Ishikawa (cell line): ENCODE results near the gene C6orf62.

ENCODE experiments used
- CEBPB ChIP-seq: IDR thresholded peaks from 2 replicates; pipeline ENCODE4 v1.6.1; 2012
- CREB1 ChIP-seq: IDR thresholded peaks from 2 replicates; pipeline ENCODE4 v1.6.1; 2012; ENCODE audit warnings: low read depth
- EGR1 ChIP-seq: IDR thresholded peaks from 2 replicates; pipeline ENCODE4 v1.6.1; 2012
- EP300 ChIP-seq: IDR thresholded peaks from 2 replicates; pipeline ENCODE4 v1.6.1; 2012; ENCODE audit warnings: borderline replicate concordance
- FOXM1 ChIP-seq: IDR thresholded peaks from 2 replicates; pipeline ENCODE4 v1.6.1; 2012; ENCODE audit warnings: low read depth, borderline replicate concordance
- NFIC ChIP-seq: IDR thresholded peaks from 2 replicates; pipeline ENCODE4 v1.6.1; 2012
- RAD21 ChIP-seq: IDR thresholded peaks from 2 replicates; pipeline ENCODE4 v1.6.1; 2012; ENCODE audit warnings: low read depth
- TAF1 ChIP-seq: IDR thresholded peaks from 2 replicates; pipeline ENCODE4 v1.6.1; 2012; ENCODE audit warnings: low read depth, mild to moderate bottlenecking
- TCF12 ChIP-seq: IDR thresholded peaks from 2 replicates; pipeline ENCODE4 v1.6.1; 2012; ENCODE audit warnings: low read depth
- TEAD4 ChIP-seq: IDR thresholded peaks from 2 replicates; pipeline ENCODE4 v1.6.1; 2012
- YY1 ChIP-seq: IDR thresholded peaks from 2 replicates; pipeline ENCODE4 v1.6.1; 2012; ENCODE audit warnings: low read depth
- ZBTB7A ChIP-seq: IDR thresholded peaks from 2 replicates; pipeline ENCODE4 v1.6.1; 2012; ENCODE audit warnings: low read depth
- TF ChIP-seq, protein P1 (sequence below): IDR thresholded peaks from 2 replicates; pipeline ENCODE4 v1.6.1; 2012
- TF ChIP-seq, protein P2 (sequence below): IDR thresholded peaks from 2 replicates; pipeline ENCODE4 v1.6.1; 2012; ENCODE audit warnings: low read depth, mild to moderate bottlenecking
- TF ChIP-seq, protein P3 (sequence below): IDR thresholded peaks from 2 replicates; pipeline ENCODE4 v1.6.1; 2012

The C6orf62 gene

DNA sequence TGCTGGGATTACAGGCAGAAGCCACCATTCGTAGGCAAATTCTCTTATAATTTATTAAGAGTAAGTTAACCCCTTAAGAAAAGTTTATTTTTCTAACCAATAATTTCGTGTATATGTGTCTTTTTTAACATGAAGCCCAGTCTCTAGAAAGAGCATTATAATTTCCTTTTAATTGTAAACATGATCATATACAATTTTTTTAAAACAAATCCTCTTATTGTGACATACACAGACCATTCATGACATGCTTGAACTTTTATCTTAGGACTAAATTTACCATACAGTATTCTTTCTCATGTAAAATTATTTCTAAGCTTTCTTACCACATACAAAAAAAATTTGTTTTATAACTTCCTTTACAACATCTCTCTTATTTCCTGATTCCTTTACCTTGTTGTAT lies 45.3 kb downstream of the C6orf62 start:
- TF ChIP-seq FOXM1 (no peak), CEBPB (no peak), TAF1 (no peak), TEAD4 (no peak), YY1 (no peak), NFIC (no peak), RAD21 (no peak), ZBTB7A (no peak), EGR1 (no peak), CREB1 (no peak), TCF12 (no peak), EP300 (no peak)
- TF ChIP-seq, protein P1, sequence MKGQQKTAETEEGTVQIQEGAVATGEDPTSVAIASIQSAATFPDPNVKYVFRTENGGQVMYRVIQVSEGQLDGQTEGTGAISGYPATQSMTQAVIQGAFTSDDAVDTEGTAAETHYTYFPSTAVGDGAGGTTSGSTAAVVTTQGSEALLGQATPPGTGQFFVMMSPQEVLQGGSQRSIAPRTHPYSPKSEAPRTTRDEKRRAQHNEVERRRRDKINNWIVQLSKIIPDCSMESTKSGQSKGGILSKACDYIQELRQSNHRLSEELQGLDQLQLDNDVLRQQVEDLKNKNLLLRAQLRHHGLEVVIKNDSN = no peak
- TF ChIP-seq, protein P2, sequence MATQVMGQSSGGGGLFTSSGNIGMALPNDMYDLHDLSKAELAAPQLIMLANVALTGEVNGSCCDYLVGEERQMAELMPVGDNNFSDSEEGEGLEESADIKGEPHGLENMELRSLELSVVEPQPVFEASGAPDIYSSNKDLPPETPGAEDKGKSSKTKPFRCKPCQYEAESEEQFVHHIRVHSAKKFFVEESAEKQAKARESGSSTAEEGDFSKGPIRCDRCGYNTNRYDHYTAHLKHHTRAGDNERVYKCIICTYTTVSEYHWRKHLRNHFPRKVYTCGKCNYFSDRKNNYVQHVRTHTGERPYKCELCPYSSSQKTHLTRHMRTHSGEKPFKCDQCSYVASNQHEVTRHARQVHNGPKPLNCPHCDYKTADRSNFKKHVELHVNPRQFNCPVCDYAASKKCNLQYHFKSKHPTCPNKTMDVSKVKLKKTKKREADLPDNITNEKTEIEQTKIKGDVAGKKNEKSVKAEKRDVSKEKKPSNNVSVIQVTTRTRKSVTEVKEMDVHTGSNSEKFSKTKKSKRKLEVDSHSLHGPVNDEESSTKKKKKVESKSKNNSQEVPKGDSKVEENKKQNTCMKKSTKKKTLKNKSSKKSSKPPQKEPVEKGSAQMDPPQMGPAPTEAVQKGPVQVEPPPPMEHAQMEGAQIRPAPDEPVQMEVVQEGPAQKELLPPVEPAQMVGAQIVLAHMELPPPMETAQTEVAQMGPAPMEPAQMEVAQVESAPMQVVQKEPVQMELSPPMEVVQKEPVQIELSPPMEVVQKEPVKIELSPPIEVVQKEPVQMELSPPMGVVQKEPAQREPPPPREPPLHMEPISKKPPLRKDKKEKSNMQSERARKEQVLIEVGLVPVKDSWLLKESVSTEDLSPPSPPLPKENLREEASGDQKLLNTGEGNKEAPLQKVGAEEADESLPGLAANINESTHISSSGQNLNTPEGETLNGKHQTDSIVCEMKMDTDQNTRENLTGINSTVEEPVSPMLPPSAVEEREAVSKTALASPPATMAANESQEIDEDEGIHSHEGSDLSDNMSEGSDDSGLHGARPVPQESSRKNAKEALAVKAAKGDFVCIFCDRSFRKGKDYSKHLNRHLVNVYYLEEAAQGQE = no peak
- TF ChIP-seq, protein P3, sequence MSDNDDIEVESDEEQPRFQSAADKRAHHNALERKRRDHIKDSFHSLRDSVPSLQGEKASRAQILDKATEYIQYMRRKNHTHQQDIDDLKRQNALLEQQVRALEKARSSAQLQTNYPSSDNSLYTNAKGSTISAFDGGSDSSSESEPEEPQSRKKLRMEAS = no peak

DNA sequence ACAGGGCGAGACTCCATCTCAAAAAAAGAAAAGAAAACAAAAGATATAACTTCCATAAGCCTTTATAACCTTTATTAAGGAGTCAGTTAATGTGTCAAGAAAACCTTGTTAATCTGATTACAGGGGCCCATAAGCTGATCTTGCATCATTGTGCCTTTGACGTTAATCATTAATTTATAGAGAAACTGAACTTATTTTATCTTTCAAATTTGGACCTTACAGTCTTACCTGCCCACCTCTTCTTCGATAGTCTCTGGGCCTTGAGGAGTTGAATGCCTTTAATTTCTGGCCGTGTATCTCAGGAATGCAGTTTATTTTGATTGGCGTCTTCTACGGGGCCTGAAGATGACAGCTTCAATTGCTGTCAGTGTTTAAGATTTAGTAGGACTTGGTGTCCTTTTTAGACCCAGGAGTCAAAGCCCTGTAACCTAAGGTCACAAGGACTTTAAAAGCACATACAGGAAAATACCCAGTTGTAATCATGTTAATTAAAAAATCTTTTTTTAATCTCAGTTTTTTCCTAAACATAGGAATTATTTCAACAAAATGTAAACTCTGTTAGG lies 46.3 kb downstream of the C6orf62 start:
- no peak for TF ChIP-seq FOXM1
- no peak for TF ChIP-seq TAF1
- TF ChIP-seq TEAD4 = no peak
- TF ChIP-seq YY1 = no peak
- TF ChIP-seq EGR1 = no peak
- no peak for TF ChIP-seq CEBPB
- no peak for TF ChIP-seq CREB1
- TF ChIP-seq, protein P2 = no peak
- TF ChIP-seq NFIC = no peak
- TF ChIP-seq, protein P3 = no peak
- TF ChIP-seq EP300 = no peak
- TF ChIP-seq TCF12 = no peak
- TF ChIP-seq, protein P1 = no peak
- TF ChIP-seq ZBTB7A = no peak
- TF ChIP-seq RAD21 = no peak

DNA sequence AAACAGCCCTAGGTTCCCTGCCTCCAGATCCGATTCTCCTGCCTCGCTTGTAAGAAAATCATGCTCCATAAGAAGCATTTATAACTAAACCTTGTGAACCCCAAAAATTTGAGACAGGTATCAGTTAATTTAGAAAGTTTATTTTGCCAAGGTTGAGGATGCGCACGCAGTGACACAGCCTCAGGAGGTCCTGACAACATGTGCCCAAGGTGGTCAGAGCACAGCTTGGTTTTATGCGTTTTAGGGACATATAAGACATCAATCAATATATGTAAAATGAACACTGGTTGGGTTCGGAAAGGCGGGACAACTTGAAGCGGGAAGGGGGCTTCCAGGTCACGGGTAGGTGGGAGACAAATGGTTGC lies 50.0 kb downstream of the C6orf62 start:
- no peak for TF ChIP-seq TCF12
- TF ChIP-seq, protein P3 = no peak
- no peak for TF ChIP-seq EP300
- TF ChIP-seq EGR1 = no peak
- no peak for TF ChIP-seq TEAD4
- no peak for TF ChIP-seq CEBPB
- TF ChIP-seq FOXM1 = no peak
- TF ChIP-seq, protein P2 = no peak
- TF ChIP-seq, protein P1 = no peak
- no peak for TF ChIP-seq TAF1
- TF ChIP-seq YY1 = no peak
- no peak for TF ChIP-seq NFIC
- no peak for TF ChIP-seq CREB1
- no peak for TF ChIP-seq RAD21
- no peak for TF ChIP-seq ZBTB7A
